ENCODE data around the gene ASCC1.
A peak's percentile ranks its signal among the peaks of the same experiment; 100 is the strongest.

Gene ASCC1

DNA sequence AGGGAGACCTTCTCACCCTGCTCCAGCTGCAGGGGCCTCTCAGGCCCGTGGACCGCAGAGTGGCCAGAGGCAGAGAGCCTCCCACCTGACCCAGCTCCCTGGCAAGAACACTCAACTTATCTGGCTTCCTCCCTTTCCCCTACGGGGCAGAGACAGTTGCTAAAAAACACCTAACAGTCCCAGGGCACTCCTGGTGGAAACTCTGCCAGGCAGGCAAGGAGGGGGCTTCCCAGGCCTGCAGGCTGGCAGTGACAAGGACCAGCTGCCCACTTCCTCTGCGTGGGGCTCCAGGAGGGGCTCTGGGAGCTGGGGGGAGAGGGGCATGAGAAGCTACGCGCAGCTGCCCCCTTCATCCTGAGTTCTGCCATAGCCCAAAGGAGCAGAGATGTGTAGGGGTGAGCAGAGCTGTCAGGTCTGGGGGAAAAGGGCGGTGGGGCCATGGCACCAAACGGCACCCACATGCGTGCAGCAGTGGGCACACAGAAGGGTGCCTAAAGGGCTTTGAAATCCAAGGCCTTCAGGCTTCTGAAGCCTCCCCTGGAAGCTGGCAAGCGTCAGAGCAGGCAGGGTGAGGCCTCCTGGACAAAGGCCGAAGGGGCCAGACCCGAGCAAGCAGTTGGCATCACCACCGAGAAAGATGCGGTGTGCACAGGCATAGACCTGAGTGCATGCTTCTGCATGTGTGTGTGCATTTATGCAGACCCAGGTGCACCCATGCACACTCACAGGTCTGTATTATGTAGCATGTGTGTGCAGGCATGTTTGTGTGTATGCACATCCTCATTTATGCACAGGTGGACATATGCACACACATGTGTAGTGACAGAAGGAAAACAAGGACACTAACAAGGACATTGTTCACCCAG lies 142.1 kb downstream of the ASCC1 start:
- Mint-ChIP-seq H3K36me3 (peaks cover 19% of the 10 kb centered on the region), H3K4me1 (peaks cover 81% of the 10 kb centered on the region), H3K27ac (peak overlapping the region; percentile 89), H3K4me3 (no peak overlapping the region), H3K9me3 (no peaks in the 10 kb centered on the region), H3K27me3 (no peaks in the 10 kb centered on the region)

DNA sequence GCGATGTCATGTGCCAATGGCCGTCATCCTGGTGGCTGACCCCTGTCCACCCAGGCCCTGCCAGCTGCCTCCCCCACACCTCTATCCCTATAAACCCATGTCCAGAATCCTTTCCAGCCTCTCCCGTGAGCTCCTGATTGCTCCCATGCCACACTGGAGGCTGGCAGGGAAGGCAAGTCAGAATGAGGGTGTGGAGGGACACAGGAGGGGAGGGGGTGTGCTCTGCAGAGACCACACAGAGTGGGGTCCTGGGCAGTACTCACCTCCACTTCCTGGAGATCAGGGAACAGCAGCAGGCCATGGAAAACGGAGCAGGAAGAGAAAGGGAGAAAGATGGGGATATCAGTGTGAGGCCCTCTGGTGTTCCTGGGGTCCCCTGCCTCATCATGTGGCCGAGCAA lies 143.4 kb downstream of the ASCC1 start:
- no peak overlapping the region for H3K4me3 Mint-ChIP-seq
- H3K36me3 Mint-ChIP-seq, result peaks cover 17% of the 10 kb centered on the region
- peaks cover 70% of the 10 kb centered on the region for H3K4me1 Mint-ChIP-seq
- H3K27ac Mint-ChIP-seq, result peak overlapping the region; percentile 89
- H3K27me3 Mint-ChIP-seq, result no peaks in the 10 kb centered on the region
- H3K9me3 Mint-ChIP-seq, result no peaks in the 10 kb centered on the region

DNA sequence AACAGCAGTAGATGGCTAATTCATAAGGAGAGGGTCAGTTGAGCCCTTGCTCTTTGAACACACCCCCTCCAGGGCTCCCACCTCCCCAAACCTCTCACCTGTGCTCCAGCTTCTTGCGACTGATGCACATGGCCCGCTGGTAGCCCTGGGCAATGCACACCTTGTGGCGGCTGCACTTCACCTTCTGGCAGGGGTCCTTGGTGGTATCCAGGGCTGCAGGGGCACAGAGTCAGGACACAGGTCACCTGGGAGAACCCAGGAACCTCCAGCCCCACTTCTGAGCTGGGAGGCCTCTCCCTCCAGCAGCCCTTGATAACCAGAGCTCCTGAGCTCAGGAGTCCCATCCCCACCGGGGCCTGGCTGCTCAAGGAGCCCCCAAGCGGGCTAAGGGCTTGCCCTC lies 144.0 kb downstream of the ASCC1 start:
- Mint-ChIP-seq H3K4me1 (peaks cover 64% of the 10 kb centered on the region), H3K9me3 (no peaks in the 10 kb centered on the region), H3K4me3 (no peak overlapping the region), H3K27me3 (no peaks in the 10 kb centered on the region), H3K36me3 (peaks cover 17% of the 10 kb centered on the region), H3K27ac (peak overlapping the region; percentile 89)

DNA sequence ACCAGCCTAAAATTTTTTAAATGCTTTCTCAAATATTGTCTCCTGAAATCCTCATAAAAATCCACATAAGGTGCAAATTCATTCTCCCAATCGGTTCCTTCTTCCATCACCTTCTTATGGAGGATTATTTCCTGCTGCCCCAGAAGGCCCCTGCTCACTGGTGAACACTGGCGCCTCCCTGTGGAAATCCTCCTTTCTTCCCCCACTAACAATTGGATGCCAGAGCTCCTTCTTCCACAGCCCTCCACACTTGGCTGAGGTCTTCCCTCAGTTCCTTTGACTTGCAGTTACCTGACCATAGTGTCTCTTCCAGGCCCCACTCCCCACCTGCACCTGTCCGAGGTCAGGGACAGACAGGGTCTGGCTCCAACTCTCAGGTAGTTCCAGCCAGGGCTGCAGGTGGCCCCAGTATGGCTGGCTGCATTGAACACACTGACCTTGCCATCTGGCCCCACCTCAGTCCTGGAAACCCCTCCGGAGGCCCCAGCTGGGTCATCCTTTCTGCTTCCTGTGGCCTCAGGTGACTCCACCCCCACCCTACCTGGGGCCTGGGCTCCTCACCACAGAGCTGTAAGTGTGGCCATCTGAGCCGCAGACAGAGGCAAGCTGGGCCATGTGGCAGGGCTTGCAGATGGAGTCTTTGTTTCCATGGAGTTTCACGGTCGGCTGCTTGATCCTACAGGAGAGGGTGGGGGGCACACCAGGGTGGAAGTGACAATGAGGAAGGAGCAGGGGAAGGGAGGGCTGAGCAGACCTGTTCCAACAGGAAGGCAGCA lies 146.1 kb downstream of the ASCC1 start:
- no peaks in the 10 kb centered on the region for H3K27me3 Mint-ChIP-seq
- peak overlapping the region; percentile 90 for H3K27ac Mint-ChIP-seq
- H3K4me1 Mint-ChIP-seq, result peaks cover 43% of the 10 kb centered on the region
- peaks cover 17% of the 10 kb centered on the region for H3K36me3 Mint-ChIP-seq
- H3K9me3 Mint-ChIP-seq, result no peaks in the 10 kb centered on the region
- no peak overlapping the region for H3K4me3 Mint-ChIP-seq

DNA sequence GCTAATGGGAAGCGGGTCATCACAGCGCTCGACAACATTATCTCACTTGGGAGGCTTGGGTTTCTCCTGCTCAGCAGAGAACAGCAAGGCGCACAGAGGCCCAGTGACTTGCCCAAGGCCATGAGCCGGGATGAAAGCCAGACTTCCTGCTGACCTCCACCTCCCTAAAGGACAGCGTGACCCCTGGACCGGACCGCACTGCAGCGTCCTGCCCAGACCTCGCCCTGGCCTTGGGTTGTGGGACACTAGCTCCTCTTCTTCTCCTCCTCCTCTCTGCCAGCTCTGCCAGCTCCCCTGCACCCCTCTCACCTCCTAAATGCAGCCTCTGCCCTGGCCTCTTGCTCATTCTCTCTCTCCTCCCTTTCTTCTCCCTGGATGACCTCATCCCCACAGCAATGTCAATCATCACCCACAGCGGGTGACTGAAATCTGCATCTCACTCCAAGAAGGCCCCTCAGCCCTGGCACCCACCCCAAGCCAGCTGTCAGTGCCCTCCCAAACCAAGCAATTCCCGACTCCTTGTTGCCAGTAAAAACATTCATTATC lies 147.1 kb downstream of the ASCC1 start:
- Mint-ChIP-seq H3K27me3 (no peaks in the 10 kb centered on the region), H3K4me3 (no peak overlapping the region), H3K4me1 (peaks cover 33% of the 10 kb centered on the region), H3K27ac (peak overlapping the region; percentile 86), H3K9me3 (no peaks in the 10 kb centered on the region), H3K36me3 (peaks cover 17% of the 10 kb centered on the region)

DNA sequence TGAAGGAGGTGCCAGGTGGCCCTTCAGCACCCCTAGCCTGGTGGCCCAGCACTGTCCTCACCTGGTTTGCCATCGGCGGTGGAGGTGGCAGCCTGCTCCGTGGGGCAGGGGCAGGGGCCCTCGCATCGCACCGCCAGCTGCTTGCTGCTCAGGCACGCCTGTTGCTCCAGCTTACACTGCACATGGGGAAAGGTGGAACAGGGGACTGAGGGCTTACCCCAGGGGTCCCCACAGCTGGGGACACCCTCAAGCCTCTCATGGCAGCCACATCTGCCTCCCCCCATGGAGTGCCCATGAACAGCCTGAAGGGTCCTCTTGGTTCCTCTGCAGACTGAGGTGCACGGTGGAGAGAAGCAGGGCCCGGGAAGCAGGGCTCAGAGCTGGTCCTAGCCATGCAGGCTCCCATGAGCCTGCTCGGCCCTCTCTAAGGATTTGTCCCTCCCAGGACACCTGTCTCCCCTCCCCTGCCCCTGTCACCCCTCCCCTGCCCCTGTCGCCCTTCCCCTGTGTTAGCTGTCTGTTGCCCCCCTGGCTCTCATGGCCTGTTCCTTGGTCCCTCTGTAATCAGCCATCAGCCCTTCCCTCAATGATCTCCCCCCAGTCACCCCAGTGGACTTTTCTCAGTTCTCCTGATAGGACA lies 147.8 kb downstream of the ASCC1 start:
- Mint-ChIP-seq H3K36me3 (peaks cover 16% of the 10 kb centered on the region), H3K4me1 (peaks cover 27% of the 10 kb centered on the region), H3K27ac (peak overlapping the region; percentile 86), H3K4me3 (no peak overlapping the region), H3K27me3 (no peaks in the 10 kb centered on the region), H3K9me3 (no peaks in the 10 kb centered on the region)

DNA sequence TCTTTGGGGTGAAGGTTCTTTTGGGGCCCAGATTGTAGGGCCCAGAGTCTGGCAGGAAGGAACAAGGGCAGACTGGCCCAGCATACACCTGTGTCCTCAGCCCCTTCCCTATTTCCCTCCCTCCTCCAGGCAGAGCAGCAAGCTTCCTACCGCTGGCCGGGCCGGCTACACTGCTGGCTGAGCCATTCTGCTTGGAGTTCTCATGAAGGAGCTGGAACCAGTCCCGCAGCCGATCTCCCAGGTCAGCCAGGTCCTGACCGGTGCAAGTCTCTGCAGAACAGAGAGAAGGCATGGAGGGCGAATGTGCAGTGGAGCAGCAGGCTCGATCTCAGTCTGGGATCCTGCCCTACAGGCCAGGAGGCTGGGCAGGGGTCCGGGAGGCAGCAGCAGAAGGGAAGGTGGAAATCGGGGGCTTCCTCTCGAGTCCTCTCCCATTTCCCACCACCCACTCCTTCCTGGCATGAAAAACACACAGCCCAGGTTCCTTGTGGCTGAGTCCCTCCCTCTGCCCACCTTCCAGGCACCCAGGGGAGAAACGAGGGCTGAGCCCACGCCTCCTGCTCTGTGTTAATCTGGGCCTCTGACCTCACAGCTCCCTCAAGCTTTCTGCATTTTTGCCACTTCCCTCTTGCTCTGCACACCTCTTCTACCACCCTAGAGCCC lies 148.5 kb downstream of the ASCC1 start:
- peaks cover 16% of the 10 kb centered on the region for H3K36me3 Mint-ChIP-seq
- no peak overlapping the region for H3K4me3 Mint-ChIP-seq
- no peaks in the 10 kb centered on the region for H3K9me3 Mint-ChIP-seq
- no peaks in the 10 kb centered on the region for H3K27me3 Mint-ChIP-seq
- peak overlapping the region; percentile 17 for H3K27ac Mint-ChIP-seq
- peaks cover 25% of the 10 kb centered on the region for H3K4me1 Mint-ChIP-seq

DNA sequence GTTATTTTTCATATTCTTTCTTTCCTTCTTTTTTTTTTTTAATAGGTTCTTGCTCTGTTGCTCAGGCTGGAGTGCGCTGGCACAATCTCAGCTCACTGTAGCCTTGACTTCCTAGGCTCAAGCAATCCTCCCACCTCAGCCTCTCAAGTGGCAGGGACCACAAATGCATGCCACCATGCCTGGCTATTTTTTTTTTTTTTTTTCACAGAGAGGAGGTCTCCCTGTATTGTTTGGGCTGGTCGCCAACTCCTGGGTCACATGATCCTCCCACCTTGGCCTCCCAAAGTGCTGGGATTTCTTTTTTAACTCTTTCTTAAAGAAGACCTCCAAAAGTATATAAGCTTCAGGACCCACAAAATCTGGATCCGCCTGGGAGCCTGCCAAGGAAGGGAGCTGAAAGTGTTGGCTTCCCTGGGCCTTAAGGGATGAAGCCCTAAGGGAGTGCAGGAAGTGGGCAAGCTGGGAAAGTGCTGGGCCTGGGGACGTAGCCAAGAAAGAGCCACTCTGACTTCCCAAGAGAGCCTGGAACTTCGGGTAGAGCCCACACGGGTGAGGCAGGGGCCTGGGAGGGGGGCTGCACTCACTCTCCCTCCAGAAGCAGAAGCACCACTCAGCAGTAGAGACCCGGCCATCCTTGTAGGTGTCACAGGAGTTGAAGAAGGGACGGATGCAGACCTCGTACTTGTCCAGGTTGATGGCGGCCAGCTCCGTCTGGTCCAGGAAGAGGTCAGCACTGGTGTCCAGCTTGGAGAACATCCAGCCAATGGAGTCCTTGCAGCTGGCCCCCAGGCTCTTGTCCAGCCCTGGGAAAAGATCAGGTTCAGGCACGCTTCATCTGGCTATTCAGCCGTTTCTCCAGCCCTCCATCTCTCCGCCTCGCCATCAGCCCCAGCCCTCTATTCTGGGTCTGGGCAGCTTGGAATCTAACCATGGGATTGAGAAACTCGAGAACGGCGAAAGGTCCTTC lies 149.5 kb downstream of the ASCC1 start:
- H3K4me1 Mint-ChIP-seq, result peaks cover 25% of the 10 kb centered on the region
- H3K36me3 Mint-ChIP-seq, result peaks cover 12% of the 10 kb centered on the region
- H3K27ac Mint-ChIP-seq, result peak overlapping the region; percentile 65
- H3K27me3 Mint-ChIP-seq, result no peaks in the 10 kb centered on the region
- H3K4me3 Mint-ChIP-seq, result no peak overlapping the region
- H3K9me3 Mint-ChIP-seq, result no peaks in the 10 kb centered on the region

DNA sequence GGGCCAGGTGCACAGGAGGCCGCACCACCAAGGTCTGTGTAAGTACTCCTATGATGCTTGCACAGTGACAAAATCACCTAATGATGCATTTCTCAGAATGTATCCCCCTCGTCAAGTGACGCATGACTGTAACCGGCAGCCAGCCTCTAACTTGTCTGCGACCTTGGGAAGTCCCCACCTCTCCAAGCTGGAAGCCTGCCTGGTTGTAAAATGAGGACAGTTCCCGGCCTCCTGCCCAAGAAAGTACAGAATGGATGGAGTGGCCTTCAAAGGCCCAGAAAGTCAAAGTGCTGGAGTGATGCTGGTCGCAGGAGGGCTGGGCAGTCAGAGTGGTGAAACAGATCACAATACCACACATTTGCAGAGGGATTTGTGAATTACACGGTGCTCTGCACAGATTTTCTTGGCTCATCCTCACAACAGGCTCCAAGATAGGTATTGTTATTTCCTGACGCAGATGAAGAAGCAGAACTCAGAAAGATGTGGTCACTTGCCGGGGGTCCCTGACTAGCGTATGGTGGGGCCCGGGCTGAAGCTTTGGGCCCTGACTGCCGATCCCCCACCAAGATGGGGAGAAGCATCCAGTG lies 150.5 kb downstream of the ASCC1 start:
- H3K36me3 Mint-ChIP-seq, result peaks cover 9% of the 10 kb centered on the region
- peaks cover 20% of the 10 kb centered on the region for H3K4me1 Mint-ChIP-seq
- H3K9me3 Mint-ChIP-seq, result no peaks in the 10 kb centered on the region
- H3K27me3 Mint-ChIP-seq, result no peaks in the 10 kb centered on the region
- no peak overlapping the region for H3K4me3 Mint-ChIP-seq
- no peak overlapping the region for H3K27ac Mint-ChIP-seq

DNA sequence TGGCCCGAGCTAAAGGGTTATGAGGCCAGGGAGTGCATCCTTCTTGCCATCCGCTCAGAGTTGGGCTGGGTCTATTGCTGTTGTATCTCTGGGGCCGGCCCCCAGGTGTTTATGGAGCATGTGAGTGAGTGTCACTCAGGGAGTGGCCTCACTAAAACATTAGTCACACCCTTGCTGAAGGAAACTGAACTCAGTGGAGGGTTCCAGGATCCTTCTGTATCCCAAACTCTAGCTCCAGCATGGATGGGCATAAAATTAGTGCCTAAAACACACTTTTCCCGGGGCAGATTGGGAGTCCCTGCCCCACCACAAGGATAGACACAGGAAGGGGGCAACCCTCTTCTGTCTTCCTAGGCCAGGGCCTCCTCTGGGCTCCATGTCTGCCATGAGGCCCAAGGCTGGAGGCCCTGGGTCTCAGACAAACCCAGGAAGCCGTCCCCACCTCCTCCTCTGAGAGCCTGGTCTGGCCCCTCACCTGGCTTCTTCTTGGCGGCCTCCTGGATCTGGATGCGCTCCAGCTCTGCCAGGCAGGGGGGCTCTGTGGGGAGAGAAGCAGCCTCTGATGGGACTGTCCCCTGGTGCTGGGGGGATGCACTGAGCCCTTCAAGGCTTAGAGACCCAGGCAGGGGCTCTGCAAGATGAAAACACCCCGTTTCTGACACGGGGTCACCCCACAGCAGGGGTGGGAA lies 152.2 kb downstream of the ASCC1 start:
- Mint-ChIP-seq H3K4me3 (no peak overlapping the region), H3K4me1 (peaks cover 26% of the 10 kb centered on the region), H3K27ac (peak overlapping the region; percentile 77), H3K27me3 (no peaks in the 10 kb centered on the region), H3K36me3 (peaks cover 3% of the 10 kb centered on the region), H3K9me3 (no peaks in the 10 kb centered on the region)

DNA sequence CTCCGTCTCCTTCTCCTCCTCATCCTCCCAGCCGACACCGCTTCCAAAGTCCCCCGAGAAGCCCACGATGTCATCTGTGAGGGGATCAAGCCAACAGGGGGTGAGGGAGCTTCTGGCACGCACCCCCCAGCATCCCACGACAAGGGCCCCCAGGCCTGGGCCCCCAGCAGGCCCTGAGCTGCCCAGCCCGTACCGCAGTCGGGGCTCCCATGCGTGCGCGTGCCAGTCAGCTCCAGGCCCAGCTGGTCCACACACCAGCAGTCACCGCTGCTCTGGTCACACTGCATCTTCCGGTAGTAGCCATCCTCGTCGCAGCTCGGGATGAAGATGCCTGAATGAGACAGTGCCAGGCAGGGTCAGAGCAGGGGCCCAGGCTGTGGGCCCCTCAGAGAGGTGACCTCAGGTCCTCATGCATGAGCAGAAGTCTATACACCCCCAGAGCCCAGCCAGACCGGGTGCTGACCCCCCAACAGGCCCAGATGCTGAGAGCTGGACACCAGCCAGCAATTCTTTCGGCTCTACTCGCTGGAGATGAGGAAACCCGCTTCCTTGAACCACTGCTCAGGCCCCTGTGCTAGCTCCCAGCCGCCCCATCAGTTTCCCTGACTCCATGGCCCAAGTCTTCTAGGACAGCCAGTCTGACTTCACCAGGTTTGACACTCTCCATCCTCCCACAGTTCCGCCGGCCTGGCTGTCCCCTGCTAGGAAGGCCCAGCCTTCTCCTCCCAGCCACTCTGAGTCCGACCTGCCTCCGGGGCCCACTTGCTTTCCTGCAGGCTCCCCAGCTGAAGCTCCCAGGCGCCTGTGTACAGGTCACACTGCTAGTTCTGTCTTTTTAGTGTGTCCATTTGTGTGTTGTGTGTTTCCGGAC lies 153.0 kb downstream of the ASCC1 start:
- Mint-ChIP-seq H3K4me1 (peaks cover 30% of the 10 kb centered on the region), H3K4me3 (no peak overlapping the region)

DNA sequence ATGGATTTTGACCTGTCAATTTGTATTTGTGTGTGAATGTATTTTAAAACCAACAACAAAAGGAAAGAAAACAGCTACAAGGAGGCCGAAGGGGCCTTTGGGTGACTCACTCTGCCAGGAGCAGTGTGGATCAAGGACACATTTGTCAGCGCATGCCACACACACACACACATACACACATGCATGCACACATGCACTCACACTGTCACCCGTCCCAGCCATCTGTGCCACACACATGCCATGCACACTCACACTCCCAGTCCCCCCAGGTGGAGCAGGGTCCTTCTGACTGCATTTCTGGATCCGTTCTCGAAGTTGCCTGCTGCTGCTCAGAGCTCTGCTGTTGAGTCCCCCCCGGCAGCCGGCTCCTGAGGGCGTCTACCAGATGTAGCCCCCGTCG lies 153.7 kb downstream of the ASCC1 start:
- Mint-ChIP-seq H3K27me3 (no peaks in the 10 kb centered on the region), H3K27ac (peak overlapping the region; percentile 41), H3K4me3 (no peak overlapping the region), H3K9me3 (no peaks in the 10 kb centered on the region), H3K4me1 (peaks cover 34% of the 10 kb centered on the region), H3K36me3 (peaks cover 3% of the 10 kb centered on the region)

More for the DNA sequence above, 153.0 kb downstream of the ASCC1 start:
- Mint-ChIP-seq H3K27me3 (no peaks in the 10 kb centered on the region), H3K27ac (peak overlapping the region; percentile 23), H3K36me3 (peaks cover 3% of the 10 kb centered on the region), H3K9me3 (no peaks in the 10 kb centered on the region)

DNA sequence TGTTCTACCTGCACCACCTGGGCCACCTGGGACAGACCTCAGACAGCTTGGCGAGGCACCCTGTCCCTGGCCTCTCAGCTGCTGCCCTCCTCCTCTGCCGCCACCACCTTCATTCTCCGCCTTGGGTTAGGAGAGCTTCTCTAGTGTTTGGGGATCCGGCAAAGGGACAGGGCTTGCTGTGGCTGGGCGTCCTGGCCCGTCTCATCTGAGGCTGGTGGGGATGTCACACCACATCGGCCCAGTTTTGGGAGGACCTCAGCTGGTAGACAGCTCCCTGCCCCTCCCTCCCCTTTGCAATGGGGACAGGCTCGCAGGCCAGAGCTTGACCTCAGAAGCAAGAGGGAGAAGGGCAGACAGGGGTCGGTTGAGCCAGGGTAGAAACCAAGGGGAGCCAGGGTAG lies 154.1 kb downstream of the ASCC1 start:
- no peak overlapping the region for H3K4me3 Mint-ChIP-seq
- H3K27ac Mint-ChIP-seq, result peak overlapping the region; percentile 41
- peaks cover 3% of the 10 kb centered on the region for H3K36me3 Mint-ChIP-seq
- peaks cover 35% of the 10 kb centered on the region for H3K4me1 Mint-ChIP-seq
- H3K9me3 Mint-ChIP-seq, result no peaks in the 10 kb centered on the region
- H3K27me3 Mint-ChIP-seq, result no peaks in the 10 kb centered on the region
